HCT116 (cell line): ENCODE measurements around the gene SLC6A11.

Source experiments
- CTCF ChIP-seq, 3 experiments: fragments of 200-600 bp in 1 of 3; sonication (generic) in 1 of 3; IDR thresholded peaks in 2 of 3; conservative IDR thresholded peaks in 1 of 3; 2 replicates each; pipeline ENCODE4 v1.5.1; 2012 to 2017; ENCODE audit warnings: low read depth in 2 of 3, low read length in 2 of 3, antibody characterized with exemption in 1 of 3, borderline replicate concordance in 1 of 3, control low read depth in 1 of 3, mild to moderate bottlenecking in 1 of 3, mixed read lengths in 1 of 3, mixed run types in 1 of 3, moderate library complexity in 1 of 3; ENCODE audit not compliant: insufficient read depth in 1 of 3
- EZH2 ChIP-seq: fragments of 200-600 bp; sonication (generic); IDR thresholded peaks from 2 replicates; pipeline ENCODE4 v1.6.1; 2017; ENCODE audit warnings: antibody characterized with exemption, mixed run types
- FOSL1 ChIP-seq: IDR thresholded peaks from 2 replicates; pipeline ENCODE4 v1.6.1; 2012; ENCODE audit warnings: low read depth
- MAX ChIP-seq: IDR thresholded peaks from 2 replicates; pipeline ENCODE4 v1.6.1; 2012
- POLR2A ChIP-seq: IDR thresholded peaks from 2 replicates; pipeline ENCODE4 v1.7.0; 2011; ENCODE audit warnings: borderline replicate concordance; ENCODE audit not compliant: insufficient read depth, insufficient read length; ENCODE audit errors: extremely low read depth
- POLR2AphosphoS5 ChIP-seq: IDR thresholded peaks from 2 replicates; pipeline ENCODE4 v1.6.1; 2011; ENCODE audit warnings: mild to moderate bottlenecking, low read depth, low read length, moderate library complexity
- SRF ChIP-seq: IDR thresholded peaks from 2 replicates; pipeline ENCODE4 v1.6.1; 2012; ENCODE audit warnings: low read depth
- ZFX ChIP-seq: fragments of 450-650 bp; IDR thresholded peaks from 2 replicates; pipeline ENCODE4 v1.6.1; 2017
- ZNF274 ChIP-seq: fragments of 200-500 bp; sonication (Bioruptor generic); IDR thresholded peaks from 2 replicates; pipeline ENCODE4 v1.6.1; 2014; ENCODE audit warnings: mild to moderate bottlenecking, low read depth, low read length, inconsistent platforms

- no peak for TF ChIP-seq POLR2A
- no peak for TF ChIP-seq POLR2AphosphoS5
- TF ChIP-seq ZFX: no peak
- no peak for TF ChIP-seq CTCF (IDR thresholded peaks at IDR 0.05 in 2 of 3, conservative IDR thresholded peaks at IDR 0.05 in 1 of 3; ENCODE audit: borderline replicate concordance in 1 of 3, insufficient read depth in 1 of 3, low read depth in 2 of 3, low read length in 2 of 3)
- TF ChIP-seq ZNF274: no peak
- TF ChIP-seq EZH2: no peak
- no peak for TF ChIP-seq MAX
- no peak for TF ChIP-seq SRF
- no peak for TF ChIP-seq FOSL1
These were observed 57.4 kb downstream of the SLC6A11 start for GRCh38 chr3:10873415-10873814.
